ENCODE data around the gene CYTH3. TPM values are rescaled to one million over a fixed set of nuclear protein-coding genes. Genes with fewer than 3 reads are reported as not detected.
"Not testable (repeated sequence)": the region's sequence is repeated elsewhere in the genome, so short reads cannot be mapped to it uniquely, and the experiment has no call there.

The CYTH3 gene
- total RNA-seq, 1 donor from 2014 or later, result 20.1 TPM

DNA sequence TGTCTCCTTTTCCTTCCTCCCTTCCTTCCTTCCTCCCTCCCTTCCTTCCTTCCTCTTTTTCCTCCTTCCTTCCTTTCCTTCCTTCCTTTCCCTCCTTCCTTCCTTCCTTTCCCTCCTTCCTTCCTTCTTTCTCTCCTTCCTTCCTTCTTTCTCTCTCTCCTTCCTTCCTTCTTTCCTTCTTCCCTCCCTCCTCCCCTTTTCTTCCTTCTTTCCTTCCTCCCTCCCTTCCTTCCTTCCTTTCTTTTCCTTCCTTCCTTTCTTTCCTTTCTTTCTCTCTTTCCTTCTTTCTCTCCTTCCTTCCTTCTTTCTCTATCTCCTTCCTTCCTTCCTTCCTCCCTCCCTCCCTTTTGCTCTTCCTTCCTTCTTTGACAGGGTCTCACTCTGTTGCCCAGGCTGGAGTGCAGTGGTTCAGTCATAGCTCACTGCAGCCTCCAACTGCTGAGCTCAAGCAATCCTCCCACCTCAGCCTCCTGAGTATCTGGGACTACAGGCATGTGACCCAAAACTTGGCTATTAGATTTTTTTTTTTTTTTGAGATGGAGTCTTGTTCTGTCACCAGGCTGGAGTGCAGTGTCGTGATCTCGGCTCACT is 15.9 kb upstream of the CYTH3 start:
- no peak overlapping the region for H3K4me3 Mint-ChIP-seq (ENCODE audit: unreplicated experiment)
- DNase-seq, result no peak

DNA sequence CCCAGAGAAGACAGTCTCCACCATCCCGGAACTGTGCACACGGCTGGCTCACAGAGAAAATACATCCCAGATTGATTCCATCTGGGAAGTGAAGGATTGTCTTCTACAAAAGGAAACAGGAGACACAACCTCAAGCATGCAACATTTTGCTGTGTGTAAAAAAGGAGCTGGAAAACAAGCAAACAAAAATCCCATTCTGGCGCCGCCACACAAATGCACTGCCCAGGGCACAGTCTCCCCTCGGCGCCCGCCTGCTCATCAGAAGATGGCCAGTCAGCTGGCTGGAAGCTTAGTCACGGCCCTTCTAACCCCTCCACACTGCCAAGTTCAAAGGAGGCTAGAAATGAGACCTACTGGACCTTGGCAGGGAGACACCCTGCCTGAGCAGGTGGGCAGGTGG is 14.1 kb upstream of the CYTH3 start:
- no peaks in the 10 kb centered on the region for H3K27me3 Mint-ChIP-seq (ENCODE audit: unreplicated experiment)
- no peaks in the 10 kb centered on the region for H3K4me1 Mint-ChIP-seq (ENCODE audit: low read depth, unreplicated experiment)
- peaks cover 4% of the 10 kb centered on the region for H3K9me3 Mint-ChIP-seq (ENCODE audit: unreplicated experiment)
- H3K36me3 Mint-ChIP-seq (ENCODE audit: unreplicated experiment), result peaks cover 5% of the 10 kb centered on the region
- no peak overlapping the region for H3K27ac Mint-ChIP-seq (ENCODE audit: unreplicated experiment)
- DNase-seq, result no peak
- TF ChIP-seq, protein P1, sequence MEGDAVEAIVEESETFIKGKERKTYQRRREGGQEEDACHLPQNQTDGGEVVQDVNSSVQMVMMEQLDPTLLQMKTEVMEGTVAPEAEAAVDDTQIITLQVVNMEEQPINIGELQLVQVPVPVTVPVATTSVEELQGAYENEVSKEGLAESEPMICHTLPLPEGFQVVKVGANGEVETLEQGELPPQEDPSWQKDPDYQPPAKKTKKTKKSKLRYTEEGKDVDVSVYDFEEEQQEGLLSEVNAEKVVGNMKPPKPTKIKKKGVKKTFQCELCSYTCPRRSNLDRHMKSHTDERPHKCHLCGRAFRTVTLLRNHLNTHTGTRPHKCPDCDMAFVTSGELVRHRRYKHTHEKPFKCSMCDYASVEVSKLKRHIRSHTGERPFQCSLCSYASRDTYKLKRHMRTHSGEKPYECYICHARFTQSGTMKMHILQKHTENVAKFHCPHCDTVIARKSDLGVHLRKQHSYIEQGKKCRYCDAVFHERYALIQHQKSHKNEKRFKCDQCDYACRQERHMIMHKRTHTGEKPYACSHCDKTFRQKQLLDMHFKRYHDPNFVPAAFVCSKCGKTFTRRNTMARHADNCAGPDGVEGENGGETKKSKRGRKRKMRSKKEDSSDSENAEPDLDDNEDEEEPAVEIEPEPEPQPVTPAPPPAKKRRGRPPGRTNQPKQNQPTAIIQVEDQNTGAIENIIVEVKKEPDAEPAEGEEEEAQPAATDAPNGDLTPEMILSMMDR (IDR thresholded peaks at IDR 0.05; ENCODE audit: partially characterized antibody, unreplicated experiment), result no peak
- H3K4me3 Mint-ChIP-seq (ENCODE audit: unreplicated experiment), result no peak overlapping the region

More for the DNA sequence above, 15.9 kb upstream of the CYTH3 start:
- Mint-ChIP-seq H3K36me3 (ENCODE audit: unreplicated experiment) (peaks cover 5% of the 10 kb centered on the region), H3K4me1 (ENCODE audit: low read depth, unreplicated experiment) (no peaks in the 10 kb centered on the region), H3K27ac (ENCODE audit: unreplicated experiment) (no peak overlapping the region), H3K9me3 (ENCODE audit: unreplicated experiment) (peaks cover 4% of the 10 kb centered on the region), H3K27me3 (ENCODE audit: unreplicated experiment) (no peaks in the 10 kb centered on the region)
- TF ChIP-seq, protein P1 (IDR thresholded peaks at IDR 0.05; ENCODE audit: partially characterized antibody, unreplicated experiment), result no peak

DNA sequence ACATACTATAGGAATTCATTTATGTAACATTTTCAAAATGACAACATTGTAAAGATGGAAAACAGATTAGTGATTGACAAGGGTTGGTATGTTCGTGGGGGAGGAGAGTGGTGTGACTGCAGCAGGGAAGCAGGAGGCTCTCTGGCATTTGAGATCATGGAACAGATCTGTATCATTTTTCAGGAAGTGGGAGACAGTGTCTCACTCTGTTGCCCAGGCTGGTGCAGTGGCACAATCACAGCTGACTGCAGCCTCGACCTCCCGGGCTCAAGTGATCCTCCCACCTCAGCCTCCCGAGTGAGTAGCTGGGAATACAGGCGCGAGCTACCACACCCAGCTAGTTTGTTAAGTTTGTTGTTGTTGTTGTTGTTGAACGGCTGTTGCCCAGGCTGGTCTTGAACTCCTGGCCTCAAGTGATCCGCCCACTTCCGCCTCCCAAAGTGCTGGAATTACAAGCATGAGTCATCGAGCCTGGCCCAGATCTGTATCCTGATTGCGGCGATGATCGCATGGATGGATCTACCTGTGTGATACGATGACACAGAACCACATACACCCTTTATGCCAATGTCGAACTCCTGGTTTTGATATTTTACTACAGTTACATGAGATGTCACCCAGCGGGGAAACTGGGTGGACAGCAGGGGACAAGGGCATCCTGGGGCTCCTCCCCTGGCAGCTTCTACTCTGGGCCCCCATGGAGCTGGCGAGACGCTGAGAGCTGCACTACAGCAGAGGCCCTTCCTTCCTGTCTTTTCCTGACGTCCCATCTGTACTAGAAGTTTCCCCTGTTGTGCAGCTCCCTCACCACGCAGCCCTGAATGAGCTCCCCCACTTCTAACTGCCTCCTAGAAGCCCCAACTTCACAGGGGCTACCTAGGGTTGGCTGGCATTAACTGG is 12.3 kb upstream of the CYTH3 start:
- Mint-ChIP-seq H3K4me3 (ENCODE audit: unreplicated experiment) (no peak overlapping the region), H3K9me3 (ENCODE audit: unreplicated experiment) (peaks cover 4% of the 10 kb centered on the region), H3K36me3 (ENCODE audit: unreplicated experiment) (peaks cover 5% of the 10 kb centered on the region), H3K27me3 (ENCODE audit: unreplicated experiment) (no peaks in the 10 kb centered on the region), H3K4me1 (ENCODE audit: low read depth, unreplicated experiment) (no peaks in the 10 kb centered on the region), H3K27ac (ENCODE audit: unreplicated experiment) (no peak overlapping the region)
- no peak for DNase-seq
- TF ChIP-seq, protein P1 (IDR thresholded peaks at IDR 0.05; ENCODE audit: partially characterized antibody, unreplicated experiment), result no peak

DNA sequence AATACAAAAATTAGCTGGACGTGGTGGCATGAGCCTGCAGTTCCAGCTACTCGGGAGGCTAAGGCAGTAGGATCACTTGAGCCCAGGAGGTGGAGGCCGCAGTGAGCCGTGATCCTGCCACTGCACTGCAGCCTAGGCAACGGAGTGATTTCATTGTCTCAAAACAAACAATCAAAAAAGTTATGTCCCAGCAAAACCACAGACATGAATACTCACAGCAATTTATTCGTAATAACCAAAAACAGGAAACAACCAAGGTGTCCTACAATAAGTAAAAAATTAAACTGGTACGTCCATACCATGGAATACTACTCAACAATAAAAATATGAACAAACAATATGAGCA is 11.6 kb upstream of the CYTH3 start:
- no peak overlapping the region for H3K27ac Mint-ChIP-seq (ENCODE audit: unreplicated experiment)
- TF ChIP-seq, protein P1 (IDR thresholded peaks at IDR 0.05; ENCODE audit: partially characterized antibody, unreplicated experiment), result no peak
- peaks cover 4% of the 10 kb centered on the region for H3K9me3 Mint-ChIP-seq (ENCODE audit: unreplicated experiment)
- H3K27me3 Mint-ChIP-seq (ENCODE audit: unreplicated experiment), result no peaks in the 10 kb centered on the region
- H3K36me3 Mint-ChIP-seq (ENCODE audit: unreplicated experiment), result peaks cover 5% of the 10 kb centered on the region
- H3K4me3 Mint-ChIP-seq (ENCODE audit: unreplicated experiment), result no peak overlapping the region
- DNase-seq, result no peak
- H3K4me1 Mint-ChIP-seq (ENCODE audit: low read depth, unreplicated experiment), result no peaks in the 10 kb centered on the region

DNA sequence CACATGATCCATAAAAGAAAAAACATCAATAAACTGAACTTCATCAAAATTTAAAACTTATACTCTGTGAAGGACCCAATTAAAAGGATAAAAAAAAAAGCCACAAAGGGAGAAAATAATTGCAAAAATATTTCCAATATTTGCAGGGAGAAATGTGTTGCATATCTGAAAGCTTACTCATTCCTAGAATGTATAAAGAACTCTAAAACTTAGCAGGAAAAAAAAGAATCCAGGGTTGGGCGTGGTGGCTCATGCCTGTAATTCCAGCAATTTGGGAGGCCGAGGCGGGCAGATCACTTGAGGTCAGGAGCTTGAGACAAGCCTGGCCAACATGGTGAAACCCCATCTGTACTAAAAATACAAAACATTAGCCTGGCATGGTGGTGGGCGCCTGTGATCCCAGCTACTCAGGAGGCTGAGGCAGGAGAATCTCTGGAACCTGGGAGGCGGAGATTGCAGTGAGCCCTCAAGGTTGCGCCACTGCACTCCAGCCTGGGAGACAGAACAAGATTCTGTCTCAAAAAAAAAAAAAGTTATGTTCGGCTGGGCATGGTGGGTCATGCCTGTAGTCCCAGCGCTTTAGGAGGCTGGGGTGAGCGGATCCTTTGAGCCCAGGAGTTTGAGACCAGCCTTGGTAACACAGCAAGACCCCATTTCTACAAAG is 11.1 kb upstream of the CYTH3 start:
- H3K27ac Mint-ChIP-seq (ENCODE audit: unreplicated experiment); H3K4me3 Mint-ChIP-seq (ENCODE audit: unreplicated experiment); H3K9me3 Mint-ChIP-seq (ENCODE audit: unreplicated experiment); DNase-seq; H3K4me1 Mint-ChIP-seq (ENCODE audit: low read depth, unreplicated experiment); H3K27me3 Mint-ChIP-seq (ENCODE audit: unreplicated experiment); H3K36me3 Mint-ChIP-seq (ENCODE audit: unreplicated experiment): not testable (repeated sequence)

Measured in glutamatergic neuron (in vitro differentiated cells).